OCI-LY3 (cell line): ENCODE measurements around the gene SLC7A5.
"Not testable (repeated sequence)": the region's sequence is repeated elsewhere in the genome, so short reads cannot be mapped to it uniquely, and the experiment has no call there.

ENCODE experiments used
- EZH2phosphoT487 ChIP-seq: fragments of 200-600 bp; shearing (Covaris generic); IDR thresholded peaks from 2 replicates; pipeline ENCODE4 v1.6.1; 2018; ENCODE audit warnings: antibody characterized with exemption, mixed run types, low read depth
- TF ChIP-seq, protein P1 (sequence below): fragments of 200-600, 300-600 bp; sonication (generic); IDR thresholded peaks from 2 replicates; pipeline ENCODE4 v1.5.1; 2014; ENCODE audit warnings: antibody characterized with exemption, low read length, low read depth

DNA sequence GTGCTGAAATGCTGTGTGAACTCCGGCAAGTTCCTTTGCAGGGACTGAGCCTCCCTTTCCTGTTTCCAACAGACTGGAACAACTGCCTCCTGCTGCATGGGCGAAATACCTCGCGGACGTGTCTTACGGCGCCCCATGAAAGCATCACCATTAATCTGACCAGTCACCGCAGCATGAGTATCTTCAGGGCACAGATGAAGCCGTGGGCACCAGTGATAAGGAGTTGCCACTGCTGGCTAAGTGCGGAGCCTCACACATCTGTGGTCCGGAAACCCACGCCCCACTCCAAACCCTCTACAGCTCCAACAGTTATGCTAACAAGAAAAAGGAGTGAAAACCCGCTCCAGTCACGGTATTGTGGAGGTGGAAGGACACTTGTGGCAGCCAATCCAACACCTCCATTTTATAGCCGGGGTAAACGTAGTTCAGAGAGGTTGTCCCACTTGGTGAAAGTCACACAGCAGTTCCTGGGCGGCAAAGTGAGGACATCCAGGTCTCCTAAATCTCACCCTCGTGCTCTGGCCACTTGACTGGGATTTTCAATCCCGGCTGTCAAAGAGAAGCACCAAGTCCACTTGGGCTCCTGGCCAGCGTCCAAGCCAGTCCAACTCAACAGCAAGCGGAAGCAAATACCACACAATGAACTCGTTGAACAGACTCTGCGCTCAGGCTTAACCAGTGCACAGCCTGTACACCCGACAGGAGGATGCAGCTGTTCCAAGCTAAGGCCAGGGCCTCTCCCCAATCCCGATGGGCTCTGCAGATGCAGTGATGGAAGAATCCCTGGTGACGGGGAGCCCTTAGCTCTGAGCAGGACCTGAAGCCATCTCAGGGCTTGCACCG lies 10.9 kb downstream of the SLC7A5 start:
- TF ChIP-seq, protein P1, sequence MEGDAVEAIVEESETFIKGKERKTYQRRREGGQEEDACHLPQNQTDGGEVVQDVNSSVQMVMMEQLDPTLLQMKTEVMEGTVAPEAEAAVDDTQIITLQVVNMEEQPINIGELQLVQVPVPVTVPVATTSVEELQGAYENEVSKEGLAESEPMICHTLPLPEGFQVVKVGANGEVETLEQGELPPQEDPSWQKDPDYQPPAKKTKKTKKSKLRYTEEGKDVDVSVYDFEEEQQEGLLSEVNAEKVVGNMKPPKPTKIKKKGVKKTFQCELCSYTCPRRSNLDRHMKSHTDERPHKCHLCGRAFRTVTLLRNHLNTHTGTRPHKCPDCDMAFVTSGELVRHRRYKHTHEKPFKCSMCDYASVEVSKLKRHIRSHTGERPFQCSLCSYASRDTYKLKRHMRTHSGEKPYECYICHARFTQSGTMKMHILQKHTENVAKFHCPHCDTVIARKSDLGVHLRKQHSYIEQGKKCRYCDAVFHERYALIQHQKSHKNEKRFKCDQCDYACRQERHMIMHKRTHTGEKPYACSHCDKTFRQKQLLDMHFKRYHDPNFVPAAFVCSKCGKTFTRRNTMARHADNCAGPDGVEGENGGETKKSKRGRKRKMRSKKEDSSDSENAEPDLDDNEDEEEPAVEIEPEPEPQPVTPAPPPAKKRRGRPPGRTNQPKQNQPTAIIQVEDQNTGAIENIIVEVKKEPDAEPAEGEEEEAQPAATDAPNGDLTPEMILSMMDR: not testable (repeated sequence)
- not testable (repeated sequence) for TF ChIP-seq EZH2phosphoT487
